Activated T-helper 1 cell treated with anti-CD3 and anti-CD28 coated beads, Interleukin-12 subunit alpha, Interleukin-12 subunit beta, Interleukin-2, Interleukin-4 antibody, amounts not matched to agents 30 ng/mL and 10 ng/mL and 1 ng/mL, durations not matched to agents 14 hours and 24 hours and 36 hours (primary cell): ENCODE measurements around the gene ATP5MC2. TPM values are rescaled to one million over a fixed set of nuclear protein-coding genes. Genes with fewer than 3 reads are reported as not detected.
"Not testable (repeated sequence)": the region's sequence is repeated elsewhere in the genome, so short reads cannot be mapped to it uniquely, and the experiment has no call there.

Source experiments
- DNase-seq: peaks from one replicate; pipeline ENCODE4 v3.0.0; 2021; ENCODE audit warnings: low spot score
- H3K27ac Mint-ChIP-seq: one replicate; pipeline ENCODE4 v1.8.0; 2021; ENCODE audit warnings: mild to moderate bottlenecking, mixed read lengths
- H3K27me3 Mint-ChIP-seq: one replicate; pipeline ENCODE4 v1.8.0; 2022; ENCODE audit warnings: mild to moderate bottlenecking, moderate library complexity, mixed read lengths; ENCODE audit not compliant: insufficient read depth
- H3K36me3 Mint-ChIP-seq: one replicate; pipeline ENCODE4 v1.8.0; 2021; ENCODE audit warnings: low read depth, mixed read lengths
- H3K4me1 Mint-ChIP-seq: one replicate; pipeline ENCODE4 v1.8.0; 2021; ENCODE audit warnings: low read depth, mixed read lengths
- H3K4me3 Mint-ChIP-seq: one replicate; pipeline ENCODE4 v1.8.0; 2021; ENCODE audit warnings: mild to moderate bottlenecking, moderate library complexity, mixed read lengths
- H3K9me3 Mint-ChIP-seq: one replicate; pipeline ENCODE4 v1.8.0; 2021; ENCODE audit warnings: mixed read lengths
- intact Hi-C: fragments of 100-400 bp; cut with micrococcal nuclease; formaldehyde crosslinking; loops from one replicate; pipeline ENCODE4 v1.15.1; 2024
- total RNA-seq: library from RNA; stranded (reverse); gene quantifications from 2 replicates; pipeline ENCODE4 v1.2.3, GENCODE V29; 2022

The ATP5MC2 gene
- total RNA-seq, 1 donor from 2014 or later, result 363 TPM

DNA sequence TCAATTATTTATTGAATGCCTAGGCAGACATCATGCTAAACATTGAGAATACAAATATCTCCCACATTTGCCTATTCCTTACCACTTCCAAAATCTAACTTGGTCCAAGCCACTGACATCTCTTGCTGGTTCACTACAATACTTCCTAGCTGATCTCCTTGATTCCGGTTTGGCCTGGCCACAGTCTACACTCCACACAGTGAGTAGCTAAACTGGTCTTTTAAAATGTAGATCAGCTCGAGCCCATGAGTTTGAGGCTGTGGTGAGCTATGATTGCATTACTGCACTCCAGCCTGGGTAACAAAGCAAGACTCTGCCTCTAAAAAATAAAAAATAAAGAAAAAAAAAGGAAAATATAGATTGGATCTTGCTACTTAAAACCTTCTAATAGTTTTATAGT is 7.6 kb upstream of the ATP5MC2 start:
- intact Hi-C loops, result no loop called here
- DNase-seq, result no peak
- Mint-ChIP-seq H3K27me3 (peaks cover 24% of the 10 kb centered on the region), H3K4me3 (no peak overlapping the region), H3K9me3 (no peaks in the 10 kb centered on the region), H3K36me3 (no peaks in the 10 kb centered on the region), H3K4me1 (no peaks in the 10 kb centered on the region), H3K27ac (no peak overlapping the region)

DNA sequence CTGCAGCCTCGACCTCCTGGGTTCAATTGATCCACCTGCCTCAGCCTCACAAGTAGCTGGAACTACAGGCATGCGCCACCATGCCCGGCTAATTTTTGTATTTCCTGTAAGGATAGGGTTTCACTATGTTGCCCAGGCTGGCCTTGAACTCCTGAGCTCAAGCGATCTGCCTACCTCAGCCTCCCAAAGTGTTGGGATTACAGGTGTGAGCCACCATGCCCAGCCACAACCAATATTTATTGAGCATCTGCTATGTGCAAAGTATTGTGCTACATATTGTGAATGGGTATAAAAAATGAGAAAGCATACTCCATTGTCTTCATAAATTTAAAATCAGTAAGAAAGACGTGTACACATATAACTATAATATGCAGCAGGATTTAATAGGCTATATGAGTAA is 4.2 kb upstream of the ATP5MC2 start:
- peaks cover 30% of the 10 kb centered on the region for H3K27me3 Mint-ChIP-seq
- H3K27ac Mint-ChIP-seq, H3K9me3 Mint-ChIP-seq, intact Hi-C loops, H3K36me3 Mint-ChIP-seq, H3K4me3 Mint-ChIP-seq, H3K4me1 Mint-ChIP-seq, DNase-seq: not testable (repeated sequence)

DNA sequence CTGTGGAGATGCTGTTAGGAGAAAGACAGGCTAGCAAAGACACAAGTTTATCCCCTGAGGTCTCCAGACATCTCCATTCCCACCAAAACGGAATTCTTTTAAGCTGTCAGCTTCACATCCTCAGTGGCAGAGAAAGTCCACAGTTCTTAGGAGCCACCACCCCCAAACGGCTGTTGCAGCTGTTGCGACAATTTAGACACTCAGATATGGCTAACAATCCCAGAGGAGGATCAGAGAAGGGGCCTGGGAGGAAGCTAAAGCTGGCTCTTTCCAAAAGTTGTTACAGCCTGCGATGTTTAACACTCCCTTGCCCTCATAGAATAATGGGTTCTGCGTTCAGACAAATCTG is 1.9 kb upstream of the ATP5MC2 start:
- Mint-ChIP-seq H3K4me1 (peaks cover 17% of the 10 kb centered on the region), H3K36me3 (peaks cover 15% of the 10 kb centered on the region), H3K27me3 (peaks cover 27% of the 10 kb centered on the region), H3K4me3 (peak overlapping the region; percentile 52), H3K9me3 (no peaks in the 10 kb centered on the region), H3K27ac (no peak overlapping the region)
- intact Hi-C loops, result loop anchor here (2.0 kb wide), 2 partner anchors 227 to 671 kb away; partner anchors contain the start of gene EIF4B
- no peak for DNase-seq

DNA sequence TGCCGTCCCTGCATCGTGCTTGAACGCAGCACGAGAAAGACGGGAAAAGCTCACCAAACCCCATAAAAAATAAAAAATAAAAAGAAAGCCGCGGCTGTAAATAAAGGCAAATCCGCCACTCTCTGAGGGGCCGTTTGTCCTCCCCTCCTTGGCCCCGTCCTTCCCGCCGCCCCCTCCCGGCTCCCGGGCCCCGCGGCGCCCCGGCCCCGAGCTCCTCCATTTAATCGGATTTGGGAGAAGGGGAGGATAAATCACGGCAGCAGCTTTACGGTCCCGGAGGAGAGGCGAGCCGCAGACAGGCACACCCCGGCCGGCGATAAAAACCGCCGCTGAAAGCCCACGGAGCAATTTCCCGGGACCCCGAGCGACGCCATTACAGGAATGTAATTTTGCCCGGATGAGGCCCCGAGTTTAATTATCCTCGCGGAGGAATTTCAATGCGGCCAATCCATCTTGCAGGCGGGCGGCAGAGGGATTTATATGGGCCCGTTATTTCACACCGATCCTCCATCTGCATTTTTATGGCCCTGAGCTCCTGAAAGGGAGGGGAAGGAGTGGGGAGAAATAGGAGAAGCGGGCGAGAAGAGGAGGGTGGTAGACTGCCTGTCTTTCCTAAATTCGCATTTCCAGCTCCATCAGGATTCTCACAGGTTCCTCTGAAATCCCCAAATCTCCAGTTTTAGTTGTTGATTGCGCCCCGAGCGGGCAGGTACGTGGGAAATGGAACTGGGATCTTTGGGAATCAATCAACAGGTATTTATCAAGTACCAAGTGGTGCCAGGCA is 1.3 kb upstream of the ATP5MC2 start:
- H3K27me3 Mint-ChIP-seq, result peaks cover 27% of the 10 kb centered on the region
- no peaks in the 10 kb centered on the region for H3K9me3 Mint-ChIP-seq
- H3K36me3 Mint-ChIP-seq, result peaks cover 21% of the 10 kb centered on the region
- no peak for DNase-seq
- H3K4me1 Mint-ChIP-seq, result peaks cover 17% of the 10 kb centered on the region
- intact Hi-C loops, result loop anchor here (2.0 kb wide), 2 partner anchors 226 to 670 kb away; partner anchors contain the start of gene EIF4B
- peak overlapping the region; percentile 87 for H3K4me3 Mint-ChIP-seq
- no peak overlapping the region for H3K27ac Mint-ChIP-seq

DNA sequence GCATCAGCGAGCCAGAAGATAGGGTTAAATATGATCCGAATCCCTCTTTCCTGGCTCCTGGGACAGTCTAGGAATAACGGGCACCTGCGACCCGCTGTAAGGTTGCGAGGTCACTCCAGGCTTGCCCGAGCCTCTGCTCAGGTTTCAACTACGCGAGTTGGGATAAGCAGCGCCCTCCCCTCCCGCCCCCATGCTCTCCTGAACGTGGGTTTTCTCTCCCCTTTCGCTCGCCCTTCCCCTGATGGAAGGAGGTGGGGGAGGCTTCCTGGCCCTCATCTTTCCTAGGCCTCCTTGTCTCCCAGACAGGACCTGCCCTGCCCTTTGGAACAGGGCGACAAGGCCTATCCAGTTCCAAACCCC is 753 bp upstream of the ATP5MC2 start:
- H3K4me1 Mint-ChIP-seq, result peaks cover 17% of the 10 kb centered on the region
- no peak for DNase-seq
- H3K9me3 Mint-ChIP-seq, result no peaks in the 10 kb centered on the region
- H3K27ac Mint-ChIP-seq, result peak overlapping the region; percentile 95
- H3K4me3 Mint-ChIP-seq, result peak overlapping the region; percentile 87
- H3K27me3 Mint-ChIP-seq, result peaks cover 27% of the 10 kb centered on the region
- peaks cover 21% of the 10 kb centered on the region for H3K36me3 Mint-ChIP-seq
- intact Hi-C loops, result loop anchor here (1.0 to 2.0 kb wide), 10 partner anchors 20 to 670 kb away; partner anchors contain the start of genes ATF7, CALCOCO1 and EIF4B

DNA sequence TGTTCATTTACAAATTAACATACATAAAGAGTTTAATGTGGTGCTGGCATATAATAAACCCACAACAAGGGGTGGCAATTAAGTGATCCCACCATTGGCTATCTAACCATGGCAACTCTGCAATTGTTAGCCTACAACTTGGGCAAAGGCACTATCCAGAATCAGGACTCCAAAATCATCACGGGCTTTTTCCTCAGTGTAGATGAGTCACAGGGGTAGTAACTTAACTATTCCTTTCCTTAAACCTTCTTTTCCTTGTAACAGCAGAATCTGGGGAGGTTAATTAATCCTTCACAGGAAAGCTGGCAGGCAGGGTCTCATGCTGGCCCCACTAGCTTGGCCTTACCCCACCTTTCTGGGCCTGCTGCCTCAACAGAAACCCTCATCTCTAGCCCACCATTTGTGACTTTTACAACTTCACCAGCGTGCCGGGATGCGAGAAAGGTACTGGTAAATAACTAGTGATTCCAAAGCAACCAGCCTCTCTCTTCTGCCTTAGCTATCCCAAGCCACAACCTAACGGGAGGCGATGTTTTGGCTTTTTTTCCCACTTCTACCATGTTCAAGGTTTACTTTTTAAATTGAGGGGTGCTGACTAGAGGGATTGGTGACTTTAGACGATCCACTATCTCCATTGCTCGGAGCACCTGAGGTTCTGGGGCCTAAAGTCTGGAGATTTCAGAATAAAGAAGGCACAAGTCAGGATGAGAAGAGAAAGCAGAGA is 744 bp downstream of the ATP5MC2 start:
- Mint-ChIP-seq H3K27ac (peak overlapping the region; percentile 95), H3K27me3 (peaks cover 27% of the 10 kb centered on the region), H3K36me3 (peaks cover 30% of the 10 kb centered on the region), H3K4me1 (peaks cover 22% of the 10 kb centered on the region), H3K4me3 (peak overlapping the region; percentile 87), H3K9me3 (no peaks in the 10 kb centered on the region)
- intact Hi-C loops, result loop anchor here (2.0 kb wide), 1 partner anchor 296 kb away; no protein-coding TSS in a partner anchor
- DNase-seq, result no peak

DNA sequence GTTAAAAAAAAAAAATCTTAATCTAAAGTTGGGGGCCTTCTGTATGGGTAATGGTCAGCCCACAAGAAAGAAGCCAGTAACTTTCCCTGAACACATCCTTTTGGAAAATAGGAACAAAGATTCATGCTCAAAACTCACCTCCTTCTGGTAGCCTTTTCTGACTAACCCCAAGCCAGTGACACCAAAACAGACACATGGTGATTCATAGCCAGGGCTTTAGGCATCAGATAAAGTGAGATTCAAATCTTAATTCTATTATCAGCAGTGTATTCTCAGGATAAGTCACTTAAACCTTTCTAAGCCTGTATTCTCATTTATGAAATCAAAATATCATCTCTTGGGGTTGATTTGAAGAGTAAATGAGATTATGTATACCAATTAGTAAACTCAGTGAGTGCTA is 4.9 kb downstream of the ATP5MC2 start:
- intact Hi-C loops, result no loop called here
- Mint-ChIP-seq H3K36me3 (peaks cover 45% of the 10 kb centered on the region), H3K27me3 (no peaks in the 10 kb centered on the region), H3K4me1 (peaks cover 22% of the 10 kb centered on the region), H3K4me3 (no peak overlapping the region), H3K9me3 (no peaks in the 10 kb centered on the region), H3K27ac (no peak overlapping the region)
- DNase-seq, result no peak

DNA sequence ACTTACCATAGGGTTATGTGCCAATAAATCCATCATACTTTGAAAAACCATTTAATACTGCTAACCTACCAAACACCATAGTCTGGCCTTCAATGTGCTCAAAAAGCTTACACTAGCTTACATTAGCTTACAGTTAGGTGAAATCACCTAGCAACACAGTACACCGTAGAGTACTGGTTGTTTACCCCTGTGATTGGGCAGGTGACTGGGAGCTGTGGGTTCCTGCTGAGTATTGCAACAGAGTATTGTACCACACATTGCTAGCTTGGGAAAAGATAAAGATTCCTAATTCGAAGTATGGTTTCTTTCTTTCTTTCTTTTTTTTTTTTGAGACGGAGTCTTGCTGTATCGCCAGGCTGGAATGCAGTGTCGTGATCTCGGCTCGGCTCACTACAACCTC is 5.6 kb downstream of the ATP5MC2 start:
- Mint-ChIP-seq H3K4me1 (peaks cover 22% of the 10 kb centered on the region), H3K27ac (no peak overlapping the region)

DNA sequence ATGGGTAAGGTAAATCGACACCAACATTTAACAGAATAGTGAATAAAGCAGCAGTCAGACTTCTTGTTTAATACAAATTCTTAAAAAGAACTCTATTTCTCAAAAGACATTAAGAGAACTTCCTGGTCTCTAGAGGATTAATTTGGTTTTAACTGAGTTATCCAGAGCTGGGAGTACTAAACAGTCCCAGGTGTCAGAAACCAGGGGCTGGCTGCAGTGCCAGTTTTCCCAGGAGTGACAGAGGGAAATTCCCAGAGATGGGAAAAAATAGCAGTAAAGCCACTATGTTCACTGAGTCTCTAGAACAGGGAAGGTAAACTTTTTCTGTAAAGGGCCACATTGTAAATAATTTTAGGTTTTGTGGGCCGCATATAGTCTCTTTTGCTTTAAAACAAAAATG is 8.8 kb downstream of the ATP5MC2 start:
- H3K4me3 Mint-ChIP-seq, result no peak overlapping the region
- peaks cover 5% of the 10 kb centered on the region for H3K4me1 Mint-ChIP-seq
- no peak overlapping the region for H3K27ac Mint-ChIP-seq
- no peaks in the 10 kb centered on the region for H3K27me3 Mint-ChIP-seq
- DNase-seq, result no peak
- intact Hi-C loops, result no loop called here
- peaks cover 48% of the 10 kb centered on the region for H3K36me3 Mint-ChIP-seq
- H3K9me3 Mint-ChIP-seq, result no peaks in the 10 kb centered on the region

More for the DNA sequence above, 5.6 kb downstream of the ATP5MC2 start:
- Mint-ChIP-seq H3K27me3 (no peaks in the 10 kb centered on the region), H3K4me3 (no peak overlapping the region), H3K9me3 (no peaks in the 10 kb centered on the region), H3K36me3 (peaks cover 51% of the 10 kb centered on the region)
- DNase-seq, result no peak
- intact Hi-C loops, result no loop called here

DNA sequence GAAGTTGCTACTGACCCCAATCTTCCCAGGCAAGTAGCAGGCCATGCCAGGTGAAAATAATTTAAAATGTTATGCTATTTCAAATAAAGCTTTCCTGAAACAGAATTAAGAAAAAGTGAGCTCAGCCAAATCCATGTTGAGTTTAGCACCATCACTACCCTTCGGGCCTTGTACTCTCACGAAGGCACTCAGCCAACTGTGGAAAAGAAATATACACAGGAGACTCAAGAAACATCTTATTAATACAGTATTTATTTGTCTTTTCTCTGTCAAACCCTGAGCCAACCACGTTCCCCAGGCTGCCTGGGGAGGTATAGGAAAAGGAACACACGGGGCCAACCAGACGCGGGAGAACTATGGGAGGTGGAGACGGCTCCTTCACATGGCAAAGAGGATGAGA is 10.9 kb downstream of the ATP5MC2 start:
- intact Hi-C loops, result no loop called here
- DNase-seq, result no peak
- Mint-ChIP-seq H3K36me3 (peaks cover 39% of the 10 kb centered on the region), H3K4me3 (no peak overlapping the region), H3K9me3 (no peaks in the 10 kb centered on the region), H3K4me1 (no peaks in the 10 kb centered on the region), H3K27me3 (no peaks in the 10 kb centered on the region), H3K27ac (no peak overlapping the region)

DNA sequence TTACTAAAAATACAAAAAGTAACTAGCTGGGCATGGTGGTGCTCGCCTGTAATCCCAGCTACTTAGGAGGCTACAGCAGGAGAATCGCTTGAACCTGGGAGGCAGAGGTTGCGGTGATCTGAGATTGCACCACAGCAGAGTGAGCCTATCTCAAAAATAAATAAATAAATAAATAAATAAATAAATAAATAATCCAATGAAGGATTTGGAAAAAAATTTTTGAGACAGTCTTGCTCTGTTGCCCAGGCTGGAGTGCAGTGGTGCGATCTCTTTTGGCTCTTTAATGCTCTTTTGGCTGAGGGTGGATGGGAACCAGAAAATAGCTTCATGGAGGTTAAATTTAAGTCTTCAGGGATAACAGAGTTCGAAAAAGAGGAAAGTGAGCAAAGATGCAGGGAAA is 11.7 kb downstream of the ATP5MC2 start:
- Mint-ChIP-seq H3K9me3 (no peaks in the 10 kb centered on the region), H3K4me1 (no peaks in the 10 kb centered on the region), H3K27ac (no peak overlapping the region)

DNA sequence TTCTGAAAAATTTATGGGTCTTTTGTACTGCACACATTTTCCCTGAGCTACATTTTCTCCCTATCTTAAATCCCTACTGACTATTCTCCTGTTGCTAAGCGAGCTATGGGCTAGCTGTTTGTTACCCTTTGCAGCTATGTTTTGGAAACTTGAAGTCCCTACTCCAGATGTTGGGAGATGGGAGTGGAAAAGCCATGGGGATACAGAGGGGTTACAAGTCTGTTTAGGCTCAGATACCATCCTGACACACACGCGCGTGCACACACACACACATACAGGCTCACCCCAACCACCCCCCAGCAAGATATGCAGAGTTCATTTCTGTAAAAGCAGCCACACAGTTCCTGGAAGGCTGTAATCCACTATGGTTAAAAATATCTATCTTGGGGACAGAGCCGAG is 15.8 kb downstream of the ATP5MC2 start:
- H3K36me3 Mint-ChIP-seq, result peaks cover 19% of the 10 kb centered on the region
- intact Hi-C loops, result no loop called here
- no peak for DNase-seq

More for the DNA sequence above, 11.7 kb downstream of the ATP5MC2 start:
- DNase-seq, result no peak
- Mint-ChIP-seq H3K27me3 (no peaks in the 10 kb centered on the region), H3K36me3 (peaks cover 31% of the 10 kb centered on the region), H3K4me3 (no peak overlapping the region)
- intact Hi-C loops, result no loop called here

DNA sequence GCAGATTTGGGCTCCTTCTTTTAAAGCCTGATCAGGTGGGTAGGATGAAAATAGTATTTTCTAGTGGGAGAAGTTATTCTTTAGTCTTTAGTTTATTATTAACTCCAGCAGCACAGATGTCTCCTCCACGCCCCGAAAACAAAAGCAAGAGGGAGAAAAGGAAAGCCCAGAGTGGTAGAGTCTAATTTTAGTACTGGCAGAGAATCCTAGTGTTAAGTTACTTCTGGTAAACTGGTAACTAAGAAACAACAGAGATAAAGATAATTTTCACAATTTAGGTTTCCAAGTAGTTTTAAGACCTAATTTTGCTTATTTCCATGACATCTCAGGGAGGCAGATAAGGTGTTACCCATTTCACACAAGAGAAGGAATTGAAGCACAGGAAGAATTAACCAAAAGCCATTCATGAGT is 16.3 kb downstream of the ATP5MC2 start:
- Mint-ChIP-seq H3K27me3 (no peaks in the 10 kb centered on the region), H3K4me3 (no peak overlapping the region), H3K27ac (no peak overlapping the region), H3K9me3 (no peaks in the 10 kb centered on the region), H3K4me1 (no peaks in the 10 kb centered on the region), H3K36me3 (peaks cover 16% of the 10 kb centered on the region)
- no peak for DNase-seq
- intact Hi-C loops, result no loop called here

More for the DNA sequence above, 15.8 kb downstream of the ATP5MC2 start:
- Mint-ChIP-seq H3K27me3 (no peaks in the 10 kb centered on the region), H3K4me3 (no peak overlapping the region), H3K9me3 (no peaks in the 10 kb centered on the region), H3K27ac (no peak overlapping the region), H3K4me1 (no peaks in the 10 kb centered on the region)
